GM18498 (cell line): Measurements from ENCODE around the gene PCDHA6.
"Not testable (repeated sequence)": the region's sequence is repeated elsewhere in the genome, so short reads cannot be mapped to it uniquely, and the experiment has no call there.

ENCODE experiments used
- ATAC-seq: cut with Tn5 transposase; IDR thresholded peaks from one replicate; pipeline ENCODE4 v1.9.1; 2021; ENCODE audit warnings: mild to moderate bottlenecking, moderate library complexity; ENCODE audit not compliant: unreplicated experiment

Gene PCDHA6

GRCh38 chr5:140808889-140809291 lies 18.9 kb upstream of the PCDHA6 start:
- no peak for ATAC-seq

GRCh38 chr5:140821375-140822280 lies 6.1 kb upstream of the PCDHA6 start, which contains the start of gene PCDHA5:
Gene PCDHA5, plus strand, starts transcription at chr5:140821613.
- no peak for ATAC-seq

GRCh38 chr5:140822281-140822629 lies 5.5 kb upstream of the PCDHA6 start:
- no peak for ATAC-seq

GRCh38 chr5:140822969-140823368 lies 4.8 kb upstream of the PCDHA6 start:
- ATAC-seq = not testable (repeated sequence)

GRCh38 chr5:140823475-140823874 lies 4.3 kb upstream of the PCDHA6 start:
- ATAC-seq = no peak

GRCh38 chr5:140828362-140828737 lies 590 bp downstream of the PCDHA6 start:
- ATAC-seq = no peak

- ATAC-seq = not testable (repeated sequence)
Measured at GRCh38 chr5:140829511-140830501, 2.0 kb downstream of the PCDHA6 start.

- no peak for ATAC-seq
Measured at GRCh38 chr5:140833993-140834392, 6.2 kb downstream of the PCDHA6 start, which contains the start of gene PCDHA7. Gene PCDHA7, plus strand, starts transcription at chr5:140834269. Its CDS starts 115 bp downstream, at chr5:140834384.

GRCh38 chr5:140834439-140835008 lies 6.8 kb downstream of the PCDHA6 start:
- not testable (repeated sequence) for ATAC-seq

GRCh38 chr5:140835622-140836510 lies 8.1 kb downstream of the PCDHA6 start:
- no peak for ATAC-seq

- ATAC-seq = no peak
Measured at GRCh38 chr5:140840978-140841962, 13.5 kb downstream of the PCDHA6 start, which contains the start of gene PCDHA8. Gene PCDHA8, plus strand, starts transcription at chr5:140841187. Its CDS starts 135 bp downstream, at chr5:140841322.

- no peak for ATAC-seq
Measured at GRCh38 chr5:140842798-140843733, 15.3 kb downstream of the PCDHA6 start.

GRCh38 chr5:140848139-140849102 lies 20.7 kb downstream of the PCDHA6 start, which contains the start of gene PCDHA9:
Gene PCDHA9, plus strand, starts transcription at chr5:140848382. Its CDS starts 114 bp downstream, at chr5:140848496.
- ATAC-seq = not testable (repeated sequence)

- ATAC-seq = not testable (repeated sequence)
Measured at GRCh38 chr5:140849831-140850634, 22.3 kb downstream of the PCDHA6 start.
